H1 (cell line): ENCODE data around the gene BMERB1. TPM values are rescaled to one million over a fixed set of nuclear protein-coding genes. Genes with fewer than 3 reads are reported as not detected.

Source experiments
- CTCF ChIA-PET: fragments of 300-600 bp; sonication (Branson Sonifier 250); formaldehyde crosslinking; loops from one replicate; lab custom pipeline; 2021; ENCODE audit not compliant: partially characterized antibody; lab: Charles Lee
- POLR2A ChIA-PET: fragments of 300-600 bp; sonication (Branson Sonifier 250); formaldehyde crosslinking; loops from one replicate; lab custom pipeline; 2021; ENCODE audit warnings: inconsistent platforms; ENCODE audit not compliant: partially characterized antibody; lab: Charles Lee
- DNase-seq, 2 experiments: peaks; one replicate each; pipeline versions ENCODE4 v3.0.0 to v3.0.0-alpha.2; 2010 to 2022; ENCODE audit warnings: low spot score in 2 of 2, low read depth in 1 of 2, mixed read lengths in 1 of 2
- FAIRE-seq: peaks from 2 replicates; lab custom pipeline; 2011; peaks lifted over from hg19 to GRCh38; lab: Jason Lieb, UNC
- H2AFZ ChIP-seq: 2 replicates; pipeline ENCODE4 v1.8.1; 2012; ENCODE audit warnings: low read length, inconsistent platforms
- H2AK5ac ChIP-seq: 2 replicates; pipeline ENCODE4 v1.6.1; 2013; ENCODE audit warnings: low read depth, low read length
- H2BK120ac ChIP-seq: replicated peaks from 2 replicates; pipeline ENCODE3; 2013; ENCODE audit warnings: low read depth, low read length, inconsistent platforms
- H2BK12ac ChIP-seq: 2 replicates; pipeline ENCODE4 v1.6.1; 2013; ENCODE audit warnings: low read depth, low read length
- H2BK15ac ChIP-seq: 2 replicates; pipeline ENCODE4 v1.6.1; 2013; ENCODE audit warnings: low read length
- H2BK20ac ChIP-seq: 2 replicates; pipeline ENCODE4 v1.6.1; 2013; ENCODE audit warnings: low read length
- H2BK5ac ChIP-seq: 2 replicates; pipeline ENCODE4 v1.6.1; 2013; ENCODE audit warnings: low read depth, low read length
- H3K14ac ChIP-seq: 2 replicates; pipeline ENCODE4 v1.6.1; 2013; ENCODE audit warnings: inconsistent platforms; ENCODE audit not compliant: insufficient read length
- H3K18ac ChIP-seq: 2 replicates; pipeline ENCODE4 v1.6.1; 2013; ENCODE audit warnings: low read length; ENCODE audit errors: extremely low read depth
- H3K23ac ChIP-seq: 2 replicates; pipeline ENCODE4 v1.6.1; 2013; ENCODE audit warnings: inconsistent platforms; ENCODE audit not compliant: insufficient read length
- H3K23me2 ChIP-seq: 2 replicates; pipeline ENCODE4 v1.6.1; 2013; ENCODE audit warnings: low read depth, low read length
- H3K27ac ChIP-seq: 2 replicates; pipeline ENCODE4 v1.6.1; 2011; ENCODE audit warnings: low read depth, low read length, inconsistent platforms
- H3K27me3 ChIP-seq, 4 experiments: replicated peaks in 1 of 4; 1 replicate in 1 of 4; 2 replicates in 3 of 4; pipeline versions ENCODE4 v1.6.1 to v1.8.1; 2011 to 2013; ENCODE audit warnings: low read length in 3 of 4, mild to moderate bottlenecking in 3 of 4, inconsistent platforms in 2 of 4, mixed read lengths in 2 of 4, moderate library complexity in 1 of 4; ENCODE audit not compliant: control insufficient read depth in 3 of 4, insufficient read depth in 3 of 4; ENCODE audit errors: extremely low read depth in 1 of 4
- H3K36me3 ChIP-seq, 4 experiments: 2 replicates each; pipeline versions ENCODE4 v1.6.1 to v1.8.1; 2011 to 2013; ENCODE audit warnings: mild to moderate bottlenecking in 4 of 4, low read length in 3 of 4, moderate library complexity in 2 of 4, control low read depth in 1 of 4, inconsistent platforms in 1 of 4; ENCODE audit not compliant: insufficient read depth in 4 of 4, control insufficient read depth in 2 of 4
- H3K4ac ChIP-seq: replicated peaks from 2 replicates; pipeline ENCODE3; 2013; ENCODE audit warnings: low read length, low read depth, mixed read lengths, inconsistent platforms; ENCODE audit not compliant: insufficient read length
- H3K4me1 ChIP-seq, 4 experiments: replicated peaks in 1 of 4; 1 replicate in 1 of 4; 2 replicates in 3 of 4; pipeline versions ENCODE4 v1.6.1 to v1.8.1; 2011 to 2013; ENCODE audit warnings: low read length in 3 of 4, inconsistent platforms in 2 of 4, mixed read lengths in 1 of 4; ENCODE audit not compliant: insufficient read depth in 4 of 4, control insufficient read depth in 3 of 4
- H3K4me2 ChIP-seq, 2 experiments: 2 replicates each; pipeline versions ENCODE4 v1.6.1 to v1.8.1; 2011 to 2013; ENCODE audit warnings: low read depth in 2 of 2, low read length in 2 of 2, control low read depth in 1 of 2, inconsistent platforms in 1 of 2, mild to moderate bottlenecking in 1 of 2; ENCODE audit not compliant: insufficient read depth in 1 of 2
- H3K4me3 ChIP-seq, 4 experiments: fragments of 200-600, 300-600 bp in 1 of 4; sonication (generic), shearing (Covaris generic), sonication (Bioruptor Twin) in 1 of 4; 2 replicates each; pipeline versions ENCODE4 v1.5.1 to v1.8.1; 2011 to 2016; ENCODE audit warnings: low read length in 4 of 4, low read depth in 3 of 4, control low read depth in 2 of 4, inconsistent platforms in 2 of 4, mild to moderate bottlenecking in 2 of 4, mixed read lengths in 1 of 4, moderate library complexity in 1 of 4; ENCODE audit not compliant: insufficient read depth in 2 of 4; ENCODE audit errors: extremely low read depth in 1 of 4
- H3K56ac ChIP-seq: replicated peaks from 2 replicates; pipeline ENCODE3; 2013; ENCODE audit warnings: low read depth, mild to moderate bottlenecking, mixed read lengths, low read length, inconsistent platforms; ENCODE audit not compliant: insufficient read length
- H3K79me1 ChIP-seq: 2 replicates; pipeline ENCODE4 v1.6.1; 2013; ENCODE audit warnings: low read depth, low read length, control low read depth
- H3K79me2 ChIP-seq, 2 experiments: 2 replicates each; pipeline versions ENCODE4 v1.6.1 to v1.8.1; 2012 to 2013; ENCODE audit warnings: low read length in 2 of 2, mild to moderate bottlenecking in 2 of 2, inconsistent platforms in 1 of 2; ENCODE audit not compliant: insufficient read depth in 2 of 2, control insufficient read depth in 1 of 2
- H3K9ac ChIP-seq, 4 experiments: replicated peaks in 1 of 4; 1 replicate in 1 of 4; 2 replicates in 3 of 4; pipeline versions ENCODE4 v1.6.1 to v1.8.1; 2011 to 2013; ENCODE audit warnings: low read depth in 3 of 4, low read length in 3 of 4, control low read depth in 2 of 4, mild to moderate bottlenecking in 2 of 4, moderate library complexity in 2 of 4, inconsistent platforms in 1 of 4; ENCODE audit errors: extremely low read depth in 1 of 4
- H3K9me3 ChIP-seq, 2 experiments: 2 replicates each; pipeline versions ENCODE4 v1.6.1 to v1.8.1; 2012 to 2013; ENCODE audit warnings: mild to moderate bottlenecking in 2 of 2, moderate library complexity in 2 of 2, control low read depth in 1 of 2, inconsistent platforms in 1 of 2, low read depth in 1 of 2, low read length in 1 of 2, mixed read lengths in 1 of 2; ENCODE audit not compliant: insufficient read depth in 2 of 2
- H4K20me1 ChIP-seq, 2 experiments: replicated peaks in 1 of 2; 2 replicates each; pipeline versions ENCODE3 to v1.8.1; 2011 to 2013; ENCODE audit warnings: inconsistent platforms in 2 of 2, low read length in 2 of 2, mild to moderate bottlenecking in 1 of 2; ENCODE audit not compliant: insufficient read depth in 2 of 2, control insufficient read depth in 1 of 2
- H4K5ac ChIP-seq: 2 replicates; pipeline ENCODE4 v1.6.1; 2013; ENCODE audit warnings: low read length, low read depth, mixed read lengths, inconsistent platforms; ENCODE audit not compliant: insufficient read length
- H4K8ac ChIP-seq: 2 replicates; pipeline ENCODE4 v1.8.0; 2013; ENCODE audit warnings: mild to moderate bottlenecking, moderate library complexity, low read length, inconsistent platforms; ENCODE audit not compliant: insufficient read depth; ENCODE audit errors: extremely low read depth
- H4K91ac ChIP-seq: replicated peaks from 2 replicates; pipeline ENCODE3; 2013; ENCODE audit warnings: low read length, mixed read lengths, inconsistent platforms; ENCODE audit not compliant: insufficient read length
- EZH2 ChIP-seq: fragments of 200-600 bp; sonication (generic); IDR thresholded peaks from 2 replicates; pipeline ENCODE4 v1.7.1; 2012; ENCODE audit warnings: low read depth, mild to moderate bottlenecking, moderate library complexity, low read length, inconsistent platforms; ENCODE audit not compliant: severe bottlenecking
- KDM5A ChIP-seq: fragments of 200-600 bp; IDR thresholded peaks from 2 replicates; pipeline ENCODE4 v1.7.1; 2012; ENCODE audit warnings: mild to moderate bottlenecking, low read length, inconsistent platforms, mixed read lengths
- NRF1 ChIP-seq: IDR thresholded peaks from 2 replicates; pipeline ENCODE4 v1.6.1; 2011; ENCODE audit warnings: mild to moderate bottlenecking, low read depth, low read length, improper control_type of control experiment
- RFX5 ChIP-seq: IDR thresholded peaks from 2 replicates; pipeline ENCODE4 v1.6.1; 2011; ENCODE audit warnings: low read depth, low read length, improper control_type of control experiment, borderline replicate concordance
- TCF12 ChIP-seq: IDR thresholded peaks from 2 replicates; pipeline ENCODE4 v1.6.1; 2011; ENCODE audit warnings: low read depth, mild to moderate bottlenecking, low read length
- ZNF274 ChIP-seq: IDR thresholded peaks from 2 replicates; pipeline ENCODE4 v1.7.0; 2012; ENCODE audit warnings: low read length, borderline replicate concordance; ENCODE audit errors: extremely low read depth
- WGBS, 2 experiments: shearing (Covaris generic) in 1 of 2; methylation state at CpG; one replicate each; pipeline versions ENCODE4 v1.1.6 to v1.1.7; 2013 to 2015; ENCODE audit warnings: low lambda C conversion rate in 2 of 2, mixed read lengths in 2 of 2, inconsistent platforms in 1 of 2, low coverage in 1 of 2, missing lambda C conversion rate in 1 of 2; ENCODE audit not compliant: insufficient replicate concordance in 2 of 2, insufficient coverage in 1 of 2, insufficient read length in 1 of 2; ENCODE audit errors: extremely low coverage in 1 of 2, missing lambda C conversion rate in 1 of 2; 5-methylcytosine and 5-hydroxymethylcytosine counted together
- polyA plus RNA-seq, 7 experiments: library from polyadenylated mRNA; depleted of rRNA in 3 of 7; stranded (reverse) in 5 of 7; unstranded in 2 of 7; fragments of >200 nt in 5 of 7; fragments of 200-250 nt in 2 of 7; gene quantifications; 1 replicate in 5 of 7; 2 replicates in 1 of 7; 4 replicates in 1 of 7; pipeline versions ENCODE4 v1.2.1 to v1.2.3, GENCODE V29; 2011 to 2013; ENCODE audit warnings: missing spikeins in 2 of 7, mixed read lengths in 2 of 7
- total RNA-seq: library from RNA; stranded (reverse); fragmentation: NEBNext Ultra II Directional; extraction: Animal tissue kit (Norgen Biotek cat#: 25700); gene quantifications from 2 replicates; pipeline ENCODE4 v1.2.1, GENCODE V29; 2021

The BMERB1 gene
- total and polyA plus RNA-seq, 2 of the 8 experiments (the other 6 are each of a cell fraction or from before 2014, with no cell fraction given) = 23.5 to 27.1 TPM

DNA sequence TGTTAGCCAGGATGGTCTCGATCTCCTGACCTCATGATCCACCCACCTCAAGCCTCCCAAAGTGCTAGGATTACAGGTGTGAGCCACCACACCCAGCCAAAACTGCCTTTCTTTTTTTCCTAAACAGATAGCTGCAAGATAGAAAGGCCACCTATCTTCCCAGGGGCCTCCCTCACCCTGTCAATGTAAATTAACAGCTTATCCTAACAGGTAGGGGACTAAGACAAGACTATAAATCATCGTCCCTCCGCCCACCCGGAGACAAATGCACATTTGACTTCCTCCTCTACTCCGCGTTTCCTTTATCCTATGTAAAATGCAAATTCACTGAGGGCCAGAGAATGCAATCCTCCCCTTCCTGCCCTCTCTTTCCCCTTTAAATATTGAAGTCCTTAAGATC, 137.2 kb downstream of the BMERB1 start:
- CTCF ChIA-PET = interaction anchor here (1.5 kb wide), 1 partner anchor 23 kb away, joined by 4 read pairs; no protein-coding TSS in a partner anchor
- H3K4me2 ChIP-seq = no peak overlapping the region
- H3K4ac ChIP-seq = no peak overlapping the region

More for the DNA sequence above, 137.2 kb downstream of the BMERB1 start:
- Histone ChIP-seq H3K56ac (no peak overlapping the region), H3K9me3 (no peaks in the 10 kb centered on the region), H3K79me1 (no peaks in the 10 kb centered on the region), H3K4me3 (no peak overlapping the region), H3K9ac (no peak overlapping the region), H3K79me2 (no peaks in the 10 kb centered on the region), H2BK20ac (no peak overlapping the region), H2AFZ (no peak overlapping the region), H4K91ac (no peak overlapping the region), H3K23ac (no peak overlapping the region), H2AK5ac (no peak overlapping the region), H3K36me3 (no peaks in the 10 kb centered on the region), H3K27ac (no peak overlapping the region), H2BK5ac (no peak overlapping the region), H4K5ac (no peak overlapping the region), H2BK12ac (no peak overlapping the region), H4K8ac (no peak overlapping the region), H2BK15ac (no peak overlapping the region), H2BK120ac (no peak overlapping the region), H3K4me1 (peaks cover 2 to 16% (median 4%) of the 10 kb centered on the region in 4 experiments; a peak in 3 of 7 replicates), H3K23me2 (no peaks in the 10 kb centered on the region), H3K27me3 (no peaks in the 10 kb centered on the region), H3K14ac (no peak overlapping the region), H4K20me1 (no peaks in the 10 kb centered on the region), H3K18ac (no peak overlapping the region)
- FAIRE-seq (no peak), DNase-seq (no peak)
- POLR2A ChIA-PET = no interaction called here
- TF ChIP-seq ZNF274 (no peak), EZH2 (no peak), KDM5A (no peak), RFX5 (no peak), TCF12 (no peak), NRF1 (no peak)
- 73% methylated on average over 6 of the region's 6 CpGs; no CpG with 5 or more reads in 1 of the 2 experiments for WGBS, 2 experiments
